ENCODE results near the gene KXD1. TPM values are rescaled to one million over a fixed set of nuclear protein-coding genes. Genes with fewer than 3 reads are reported as not detected.

KXD1 gene
- total and polyA plus RNA-seq, 8 donors: 30.8 to 513 (median 77.8) TPM

- peak overlapping the region; percentile 35 to 84 (median 63) for H3K27ac ChIP-seq
- H3K27me3 ChIP-seq: no peaks in the 10 kb centered on the region
- no peaks in the 10 kb centered on the region for H3K36me3 ChIP-seq
- peak; percentile 71 to 90 for DNase-seq
- TF ChIP-seq CTCF (IDR thresholded peaks at IDR 0.05): no peak
- peak in 2 of 3 donors; percentile 47 to 64 for TF ChIP-seq POLR2AphosphoS5 (IDR thresholded peaks at IDR 0.05)
- H3K4me1 ChIP-seq: peaks cover 27 to 97% (median 73%) of the 10 kb centered on the region in 4 donors
- H3K4me3 ChIP-seq: no peak overlapping the region
- intact Hi-C loops (cut with DNase I; ENCODE audit: low total_unique reads): loop anchor here (5.0 kb wide), 1 partner anchor 33 kb away; no protein-coding TSS in a partner anchor
- H3K9me3 ChIP-seq: no peaks in the 10 kb centered on the region
- WGBS, 5 donors: 28 to 34% (median 31%) methylated on average over 17 of the region's 17 CpGs
Measured at GRCh38 chr19:18514800-18515682, 42.6 kb upstream of the KXD1 start.

GRCh38 chr19:18515959-18516358 lies 41.7 kb upstream of the KXD1 start:
- intact Hi-C loops (cut with DNase I; ENCODE audit: low total_unique reads): loop anchor here (5.0 kb wide), 1 partner anchor 34 kb away; no protein-coding TSS in a partner anchor
- WGBS, 5 donors: 68 to 87% (median 76%) methylated on average over 5 of the region's 5 CpGs
- Histone ChIP-seq H3K27me3 (no peaks in the 10 kb centered on the region), H3K4me3 (no peak overlapping the region), H3K27ac (peak overlapping the region in 3 of 5 donors; percentile 62 to 84 (median 69)), H3K4me1 (peaks cover 29 to 91% (median 76%) of the 10 kb centered on the region in 4 donors), H3K36me3 (no peaks in the 10 kb centered on the region), H3K9me3 (no peaks in the 10 kb centered on the region)
- TF ChIP-seq EP300 (IDR thresholded peaks at IDR 0.05) (no peak), POLR2A (IDR thresholded peaks at IDR 0.05) (no peak), POLR2AphosphoS5 (IDR thresholded peaks at IDR 0.05) (no peak)
- no peak for DNase-seq

- peaks cover 30 to 79% (median 73%) of the 10 kb centered on the region in 4 donors for H3K4me1 ChIP-seq
- H3K36me3 ChIP-seq: no peaks in the 10 kb centered on the region
- H3K27me3 ChIP-seq: no peaks in the 10 kb centered on the region
- no peak for DNase-seq
- no peak overlapping the region for H3K4me3 ChIP-seq
- no peak for TF ChIP-seq POLR2AphosphoS5 (IDR thresholded peaks at IDR 0.05)
- TF ChIP-seq EP300 (IDR thresholded peaks at IDR 0.05): no peak
- no peak for TF ChIP-seq CTCF (IDR thresholded peaks at IDR 0.05)
- TF ChIP-seq POLR2A (IDR thresholded peaks at IDR 0.05): no peak
- WGBS, 5 donors: 89 to 99% (median 96%) methylated on average over 4 of the region's 4 CpGs
- intact Hi-C loops (cut with DNase I; ENCODE audit: low total_unique reads): loop anchor here (5.0 kb wide), 1 partner anchor 35 kb away; no protein-coding TSS in a partner anchor
- no peaks in the 10 kb centered on the region for H3K9me3 ChIP-seq
- no peak overlapping the region for H3K27ac ChIP-seq
Measured at GRCh38 chr19:18517606-18518005, 40.1 kb upstream of the KXD1 start.

GRCh38 chr19:18518639-18519038 lies 39.0 kb upstream of the KXD1 start:
- Histone ChIP-seq H3K27ac (peak overlapping the region in 4 of 5 donors; percentile 98 to 100 (median 99)), H3K36me3 (no peaks in the 10 kb centered on the region), H3K27me3 (no peaks in the 10 kb centered on the region), H3K4me1 (peaks cover 35 to 73% (median 70%) of the 10 kb centered on the region in 4 donors), H3K9me3 (no peaks in the 10 kb centered on the region), H3K4me3 (peak overlapping the region in 1 of 4 donors; percentile 5)
- intact Hi-C loops (cut with DNase I; ENCODE audit: low total_unique reads): loop anchor here (5.0 kb wide), 1 partner anchor 36 kb away; no protein-coding TSS in a partner anchor
- no peak for DNase-seq
- WGBS, 5 donors: 90 to 98% (median 92%) methylated on average over 9 of the region's 9 CpGs
- TF ChIP-seq CTCF (IDR thresholded peaks at IDR 0.05) (no peak), POLR2AphosphoS5 (IDR thresholded peaks at IDR 0.05) (no peak), POLR2A (IDR thresholded peaks at IDR 0.05) (no peak)
